ENCODE data around the gene TRAFD1. TPM values are rescaled to one million over a fixed set of nuclear protein-coding genes. Genes with fewer than 3 reads are reported as not detected.
A peak's percentile ranks its signal among the peaks of the same experiment; 100 is the strongest.

TRAFD1 gene
- total and polyA plus RNA-seq, 2 of the 13 experiments (the other 11 are each of a cell fraction or from before 2014, with no cell fraction given): 9.5 to 20.9 TPM

- TF ChIP-seq DRAP1 (CRISPR knock-in tag; IDR thresholded peaks at IDR 0.05) (peak; percentile 73), DMAP1 (CRISPR knock-in tag; IDR thresholded peaks at IDR 0.05) (peak; percentile 21; the same call in 1 of the 2 replicates), ZFP37 (CRISPR knock-in tag; IDR thresholded peaks at IDR 0.05; ENCODE audit: borderline replicate concordance) (no peak), FOSL1 (CRISPR knock-in tag; IDR thresholded peaks at IDR 0.05; ENCODE audit: borderline replicate concordance) (no peak), ZNF605 (CRISPR knock-in tag; IDR thresholded peaks at IDR 0.05) (peak; percentile 58), CENPT (CRISPR knock-in tag; IDR thresholded peaks at IDR 0.05; ENCODE audit: low read depth) (no peak), RBM22 (optimal IDR thresholded peaks at IDR 0.05; ENCODE audit: low read length) (no peak), ZNF775 (CRISPR knock-in tag; IDR thresholded peaks at IDR 0.05; ENCODE audit: borderline replicate concordance) (no peak), AHDC1 (CRISPR knock-in tag; IDR thresholded peaks at IDR 0.05; ENCODE audit: borderline replicate concordance) (no peak), ZXDC (CRISPR knock-in tag; IDR thresholded peaks at IDR 0.05) (no peak), TBL1XR1 (IDR thresholded peaks at IDR 0.05; ENCODE audit: borderline replicate concordance, low read length, partially characterized antibody) (peak; percentile 13), REPIN1 (CRISPR knock-in tag; IDR thresholded peaks at IDR 0.05; ENCODE audit: borderline replicate concordance, low read depth) (0 out of 2 replicates have a peak, but pooled peaks have one; percentile 36), ZZZ3 (CRISPR knock-in tag; IDR thresholded peaks at IDR 0.05; ENCODE audit: borderline replicate concordance) (no peak; the same call in 1 of the 2 replicates), ZNF275 (CRISPR knock-in tag; IDR thresholded peaks at IDR 0.05; ENCODE audit: borderline replicate concordance) (no peak), ZNF574 (CRISPR knock-in tag; IDR thresholded peaks at IDR 0.05) (peak; percentile 77)
These were observed at the start of gene TRAFD1 (continued) for GRCh38 chr12:112125250-112125999.
